GM12873 (cell line): ENCODE data around the gene PUS7L.

ENCODE experiments used
- CTCF ChIP-seq: IDR thresholded peaks from 2 replicates; pipeline ENCODE4 v1.5.1; 2012; ENCODE audit warnings: low read depth, mild to moderate bottlenecking, moderate library complexity, low read length, control low read depth; ENCODE audit not compliant: insufficient read depth; ENCODE audit errors: missing control alignments

Gene PUS7L

DNA sequence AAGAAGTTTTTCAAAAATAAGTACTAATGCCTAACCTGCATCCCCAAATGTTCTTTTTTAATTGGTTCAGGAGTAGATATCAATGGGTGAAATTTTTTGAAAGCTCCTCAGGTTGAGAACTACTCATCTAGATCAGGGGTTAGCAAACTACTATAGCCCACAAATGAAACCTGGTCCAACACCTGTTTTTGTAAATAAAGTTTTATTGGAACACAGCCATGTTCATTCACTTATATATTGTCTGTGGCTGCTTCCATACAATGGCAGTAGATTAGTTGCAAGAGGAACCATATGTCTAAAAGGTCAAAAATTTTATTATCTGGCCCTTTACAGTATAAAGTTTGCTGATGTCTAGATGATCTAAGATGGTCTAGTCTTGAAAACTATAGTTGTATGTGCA, 13.8 kb downstream of the PUS7L start:
- TF ChIP-seq CTCF = no peak

GRCh38 chr12:43742106-43742505, 16.5 kb downstream of the PUS7L start:
- no peak for TF ChIP-seq CTCF

GRCh38 chr12:43740511-43741100, 18.0 kb downstream of the PUS7L start:
- no peak for TF ChIP-seq CTCF

GRCh38 chr12:43737646-43738045, 20.9 kb downstream of the PUS7L start:
- no peak for TF ChIP-seq CTCF

GRCh38 chr12:43736927-43737440, 21.6 kb downstream of the PUS7L start:
- TF ChIP-seq CTCF = no peak

DNA sequence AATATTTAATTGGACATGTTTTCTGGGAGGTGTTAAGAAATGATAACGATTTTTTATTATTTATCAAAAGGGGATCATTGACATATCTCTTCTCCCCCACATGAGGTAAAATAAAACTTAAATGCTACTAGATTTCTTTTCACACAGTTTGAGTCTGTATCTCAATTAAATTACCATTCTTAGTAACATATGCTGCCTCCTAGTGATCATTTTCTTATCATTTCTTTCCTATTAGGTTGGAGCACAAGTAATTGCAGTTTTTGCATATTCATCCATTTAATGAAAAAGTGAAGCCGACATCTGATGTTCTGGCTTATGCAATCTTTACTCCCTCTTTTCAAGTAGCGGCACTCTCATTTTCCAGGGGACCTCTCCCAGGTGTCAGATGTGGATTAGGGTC, 24.9 kb downstream of the PUS7L start:
- no peak for TF ChIP-seq CTCF

GRCh38 chr12:43730283-43730682, 28.3 kb downstream of the PUS7L start:
- no peak for TF ChIP-seq CTCF

GRCh38 chr12:43728698-43729097, 29.9 kb downstream of the PUS7L start:
- no peak for TF ChIP-seq CTCF
